DMS114 treated with DMSO at 0.1 percent for 48 hours (cell line): Measurements from ENCODE around the gene CCDC63.
A peak's percentile ranks its signal among the peaks of the same experiment; 100 is the strongest.

Experiments used
- DNase-seq: peaks from one replicate; lab custom pipeline; 2025; ENCODE audit not compliant: unreplicated experiment; lab: John Stamatoyannopoulos, UW

Gene CCDC63

GRCh38 chr12:110846615-110847566 is at the start of gene CCDC63:
CCDC63 (plus strand) TSS chr12:110846987; CDS start chr12:110852955, 5,968 bp downstream.
- DNase-seq, result peak; percentile 73

- no peak for DNase-seq
Observed at GRCh38 chr12:110798461-110798860, 48.3 kb upstream of the CCDC63 start.

- no peak for DNase-seq
Observed at GRCh38 chr12:110802489-110802888, 44.3 kb upstream of the CCDC63 start.

GRCh38 chr12:110804406-110804805 is 42.4 kb upstream of the CCDC63 start:
- DNase-seq, result no peak

- DNase-seq, result no peak
Observed at GRCh38 chr12:110807640-110808039, 39.1 kb upstream of the CCDC63 start.

- no peak for DNase-seq
Observed at GRCh38 chr12:110809149-110809548, 37.6 kb upstream of the CCDC63 start.

GRCh38 chr12:110811972-110812371 is 34.8 kb upstream of the CCDC63 start:
- DNase-seq, result no peak

- DNase-seq, result no peak
Observed at GRCh38 chr12:110813285-110813684, 33.5 kb upstream of the CCDC63 start.

- DNase-seq, result no peak
Observed at GRCh38 chr12:110813756-110814155, 33.0 kb upstream of the CCDC63 start.

- no peak for DNase-seq
Observed at GRCh38 chr12:110816248-110816647, 30.5 kb upstream of the CCDC63 start.

GRCh38 chr12:110816779-110817178 is 30.0 kb upstream of the CCDC63 start:
- no peak for DNase-seq

GRCh38 chr12:110818511-110818910 is 28.3 kb upstream of the CCDC63 start:
- DNase-seq, result no peak

- DNase-seq, result no peak
Observed at GRCh38 chr12:110819150-110819549, 27.6 kb upstream of the CCDC63 start.

GRCh38 chr12:110819646-110820045 is 27.1 kb upstream of the CCDC63 start:
- no peak for DNase-seq

GRCh38 chr12:110821917-110822316 is 24.9 kb upstream of the CCDC63 start:
- DNase-seq, result no peak

- no peak for DNase-seq
Observed at GRCh38 chr12:110822821-110823415, 23.9 kb upstream of the CCDC63 start.

GRCh38 chr12:110824342-110824741 is 22.4 kb upstream of the CCDC63 start:
- no peak for DNase-seq

- DNase-seq, result no peak
Observed at GRCh38 chr12:110825530-110825929, 21.3 kb upstream of the CCDC63 start.

- DNase-seq, result peak; percentile 77
Observed at GRCh38 chr12:110826592-110827200, 20.1 kb upstream of the CCDC63 start.

- no peak for DNase-seq
Observed at GRCh38 chr12:110829308-110829707, 17.5 kb upstream of the CCDC63 start.

GRCh38 chr12:110836291-110836690 is 10.5 kb upstream of the CCDC63 start:
- no peak for DNase-seq

GRCh38 chr12:110841007-110841406 is 5.8 kb upstream of the CCDC63 start:
- DNase-seq, result no peak
